GM23338 (cell line): Measurements from ENCODE around the gene RAB11A. TPM values are rescaled to one million over a fixed set of nuclear protein-coding genes. Genes with fewer than 3 reads are reported as not detected.

Experiments used
- ATAC-seq: fragments of 200-7000 bp; cut with Tn5 transposase; 3 replicates; pipeline ENCODE4 v1.9.1; 2020
- DNase-seq: peaks from one replicate; pipeline ENCODE4 v3.0.0-alpha.2; 2015; ENCODE audit warnings: low spot score
- H2AFZ ChIP-seq: fragments of 200-600 bp; sonication (generic); 2 replicates; pipeline ENCODE4 v1.8.0; 2016; ENCODE audit warnings: antibody characterized with exemption, mild to moderate bottlenecking, moderate library complexity
- H3F3A ChIP-seq: fragments of 200-600 bp; sonication (generic); replicated peaks from 2 replicates; pipeline ENCODE4 v1.8.0; 2017; ENCODE audit warnings: antibody characterized with exemption, mixed run types, low read depth
- H3K27ac ChIP-seq: fragments of 200-600 bp; sonication (generic); 2 replicates; pipeline ENCODE4 v1.6.1; 2016; ENCODE audit warnings: low read depth
- H3K27me3 ChIP-seq: fragments of 200-600 bp; sonication (generic); 2 replicates; pipeline ENCODE4 v1.8.0; 2016; ENCODE audit warnings: mild to moderate bottlenecking, mixed run types, moderate library complexity; ENCODE audit not compliant: insufficient read depth
- H3K36me3 ChIP-seq: fragments of 200-600 bp; sonication (generic); 2 replicates; pipeline ENCODE4 v1.8.0; 2016; ENCODE audit warnings: mild to moderate bottlenecking; ENCODE audit not compliant: insufficient read depth
- H3K4me1 ChIP-seq: fragments of 200-600 bp; sonication (generic); 2 replicates; pipeline ENCODE4 v1.8.0; 2016; ENCODE audit warnings: mild to moderate bottlenecking, moderate library complexity; ENCODE audit not compliant: insufficient read depth
- H3K4me2 ChIP-seq: fragments of 200-600 bp; sonication (generic); 2 replicates; pipeline ENCODE4 v1.7.1; 2017; ENCODE audit warnings: mixed run types
- H3K4me3 ChIP-seq: fragments of 200-600 bp; sonication (generic); 2 replicates; pipeline ENCODE4 v1.6.1; 2016; ENCODE audit warnings: mixed run types
- H3K79me2 ChIP-seq: fragments of 200-600 bp; sonication (generic); replicated peaks from 2 replicates; pipeline ENCODE4 v1.8.0; 2017; ENCODE audit warnings: mild to moderate bottlenecking; ENCODE audit not compliant: insufficient read depth
- H3K9me2 ChIP-seq: fragments of 200-600 bp; sonication (generic); 2 replicates; pipeline ENCODE4 v1.8.0; 2017; ENCODE audit not compliant: insufficient read depth
- H4K20me1 ChIP-seq: fragments of 200-600 bp; sonication (generic); replicated peaks from 2 replicates; pipeline ENCODE4 v1.8.0; 2017; ENCODE audit warnings: mild to moderate bottlenecking; ENCODE audit not compliant: insufficient read depth
- H3K27ac Mint-ChIP-seq: 2 replicates; pipeline ENCODE4 v1.8.0; 2020; ENCODE audit warnings: inconsistent platforms, mild to moderate bottlenecking, moderate library complexity, mixed read lengths
- H3K27me3 Mint-ChIP-seq: 3 replicates; pipeline ENCODE4 v1.8.0; 2022; ENCODE audit warnings: low read depth, mild to moderate bottlenecking, moderate library complexity, mixed read lengths, inconsistent platforms; ENCODE audit not compliant: insufficient read depth, poor library complexity
- H3K36me3 Mint-ChIP-seq: 3 replicates; pipeline ENCODE4 v1.8.0; 2021; ENCODE audit warnings: low read depth, mild to moderate bottlenecking, inconsistent platforms, moderate library complexity, mixed read lengths
- H3K4me1 Mint-ChIP-seq: 3 replicates; pipeline ENCODE4 v1.8.0; 2020; ENCODE audit warnings: mild to moderate bottlenecking, inconsistent platforms, mixed read lengths
- H3K4me3 Mint-ChIP-seq: 3 replicates; pipeline ENCODE4 v1.8.0; 2021; ENCODE audit warnings: moderate library complexity, mild to moderate bottlenecking, inconsistent platforms, mixed read lengths
- H3K9me3 Mint-ChIP-seq: 3 replicates; pipeline ENCODE4 v1.8.0; 2020; ENCODE audit warnings: moderate library complexity, mild to moderate bottlenecking, inconsistent platforms, mixed read lengths
- CREB1 ChIP-seq: fragments of 250-450 bp; sonication (Bioruptor Pico); IDR thresholded peaks from 2 replicates; pipeline ENCODE4 v1.5.0; 2020; ENCODE audit warnings: low read depth, mild to moderate bottlenecking, moderate library complexity
- EZH2phosphoT487 ChIP-seq: fragments of 200-600 bp; sonication (generic); IDR thresholded peaks from one replicate; pipeline ENCODE4 v1.8.1; 2018; ENCODE audit warnings: antibody characterized with exemption; ENCODE audit not compliant: unreplicated experiment
- JUNB ChIP-seq: IDR thresholded peaks from one replicate; pipeline ENCODE4 v1.6.1; 2016; ENCODE audit warnings: antibody characterized with exemption; ENCODE audit not compliant: unreplicated experiment
- STAT1 ChIP-seq: IDR thresholded peaks from one replicate; pipeline ENCODE4 v1.6.1; 2016; ENCODE audit warnings: antibody characterized with exemption; ENCODE audit not compliant: unreplicated experiment
- ZNF331 ChIP-seq: fragments of 250-450 bp; sonication (Bioruptor Pico); IDR thresholded peaks from 2 replicates; pipeline ENCODE4 v1.5.0; 2020; ENCODE audit warnings: low read depth, mild to moderate bottlenecking, moderate library complexity
- polyA plus RNA-seq: library from polyadenylated mRNA; unstranded; fragments of >200 nt; fragmentation: Nextera tagmentation; extraction: Ambion mirVana; gene quantifications from 2 replicates; pipeline ENCODE4 v1.2.1, GENCODE V29; 2016
- total RNA-seq: library from RNA; depleted of rRNA; stranded (reverse); fragments of >200 nt; shearing (Covaris generic); gene quantifications from 2 replicates; pipeline ENCODE4 v1.2.3, GENCODE V29; 2014
- TF ChIP-seq, protein P1 (sequence below): fragments of 250-450 bp; sonication (Bioruptor Pico); IDR thresholded peaks from 2 replicates; pipeline ENCODE4 v1.5.0; 2020; ENCODE audit warnings: mild to moderate bottlenecking, moderate library complexity
- TF ChIP-seq, protein P2 (sequence below), 2 experiments: fragments of 200-600 bp in 1 of 2; sonication (generic) in 1 of 2; conservative IDR thresholded peaks; 2 replicates each; pipeline versions ENCODE4 v1.5.1 to v1.6.1; 2016 to 2017; ENCODE audit warnings: antibody characterized with exemption in 2 of 2, low read depth in 2 of 2, mild to moderate bottlenecking in 2 of 2, moderate library complexity in 1 of 2
- TF ChIP-seq, protein P3 (sequence below): IDR thresholded peaks from 2 replicates; pipeline ENCODE4 v1.6.1; 2016; ENCODE audit warnings: antibody characterized with exemption

The RAB11A gene
- total and polyA plus RNA-seq, 2 experiments from 2014 or later = 251 to 369 TPM

DNA sequence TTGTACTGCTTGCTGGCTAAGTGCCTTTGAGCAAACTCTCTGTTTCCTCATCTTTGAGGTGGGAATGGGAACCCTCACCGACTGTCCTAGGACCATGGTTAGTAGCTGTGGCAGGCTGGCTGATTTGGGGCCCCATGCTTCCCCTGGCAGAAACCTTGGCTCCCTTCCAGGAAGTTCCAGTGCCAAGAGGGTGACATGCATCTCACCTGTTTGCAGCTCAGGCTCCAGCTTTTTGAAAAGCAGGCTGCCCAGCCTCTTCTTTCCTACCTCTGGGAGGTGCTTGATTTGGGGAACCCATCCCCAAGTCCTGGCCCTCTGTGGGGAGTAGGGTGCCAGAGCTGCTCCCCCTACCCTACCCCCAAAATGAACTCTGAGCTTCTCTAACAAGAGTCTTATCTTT is 50.8 kb downstream of the RAB11A start:
- Mint-ChIP-seq H3K4me1 (peaks cover 25% of the 10 kb centered on the region), H3K4me3 (no peak overlapping the region), H3K27ac (no peak overlapping the region), H3K9me3 (no peaks in the 10 kb centered on the region), H3K27me3 (peaks cover 4% of the 10 kb centered on the region), H3K36me3 (no peaks in the 10 kb centered on the region)
- no peak for ATAC-seq
- Histone ChIP-seq H3K27ac (no peak overlapping the region), H3K79me2 (no peaks in the 10 kb centered on the region), H4K20me1 (no peaks in the 10 kb centered on the region), H2AFZ (no peak overlapping the region), H3K27me3 (no peaks in the 10 kb centered on the region), H3K4me3 (no peak overlapping the region), H3K9me2 (no peaks in the 10 kb centered on the region), H3K36me3 (no peaks in the 10 kb centered on the region), H3F3A (no peaks in the 10 kb centered on the region), H3K4me1 (no peaks in the 10 kb centered on the region), H3K4me2 (no peak overlapping the region)
- DNase-seq = no peak
- no peak for TF ChIP-seq ZNF331 (CRISPR knock-in tag)
- TF ChIP-seq, protein P1, sequence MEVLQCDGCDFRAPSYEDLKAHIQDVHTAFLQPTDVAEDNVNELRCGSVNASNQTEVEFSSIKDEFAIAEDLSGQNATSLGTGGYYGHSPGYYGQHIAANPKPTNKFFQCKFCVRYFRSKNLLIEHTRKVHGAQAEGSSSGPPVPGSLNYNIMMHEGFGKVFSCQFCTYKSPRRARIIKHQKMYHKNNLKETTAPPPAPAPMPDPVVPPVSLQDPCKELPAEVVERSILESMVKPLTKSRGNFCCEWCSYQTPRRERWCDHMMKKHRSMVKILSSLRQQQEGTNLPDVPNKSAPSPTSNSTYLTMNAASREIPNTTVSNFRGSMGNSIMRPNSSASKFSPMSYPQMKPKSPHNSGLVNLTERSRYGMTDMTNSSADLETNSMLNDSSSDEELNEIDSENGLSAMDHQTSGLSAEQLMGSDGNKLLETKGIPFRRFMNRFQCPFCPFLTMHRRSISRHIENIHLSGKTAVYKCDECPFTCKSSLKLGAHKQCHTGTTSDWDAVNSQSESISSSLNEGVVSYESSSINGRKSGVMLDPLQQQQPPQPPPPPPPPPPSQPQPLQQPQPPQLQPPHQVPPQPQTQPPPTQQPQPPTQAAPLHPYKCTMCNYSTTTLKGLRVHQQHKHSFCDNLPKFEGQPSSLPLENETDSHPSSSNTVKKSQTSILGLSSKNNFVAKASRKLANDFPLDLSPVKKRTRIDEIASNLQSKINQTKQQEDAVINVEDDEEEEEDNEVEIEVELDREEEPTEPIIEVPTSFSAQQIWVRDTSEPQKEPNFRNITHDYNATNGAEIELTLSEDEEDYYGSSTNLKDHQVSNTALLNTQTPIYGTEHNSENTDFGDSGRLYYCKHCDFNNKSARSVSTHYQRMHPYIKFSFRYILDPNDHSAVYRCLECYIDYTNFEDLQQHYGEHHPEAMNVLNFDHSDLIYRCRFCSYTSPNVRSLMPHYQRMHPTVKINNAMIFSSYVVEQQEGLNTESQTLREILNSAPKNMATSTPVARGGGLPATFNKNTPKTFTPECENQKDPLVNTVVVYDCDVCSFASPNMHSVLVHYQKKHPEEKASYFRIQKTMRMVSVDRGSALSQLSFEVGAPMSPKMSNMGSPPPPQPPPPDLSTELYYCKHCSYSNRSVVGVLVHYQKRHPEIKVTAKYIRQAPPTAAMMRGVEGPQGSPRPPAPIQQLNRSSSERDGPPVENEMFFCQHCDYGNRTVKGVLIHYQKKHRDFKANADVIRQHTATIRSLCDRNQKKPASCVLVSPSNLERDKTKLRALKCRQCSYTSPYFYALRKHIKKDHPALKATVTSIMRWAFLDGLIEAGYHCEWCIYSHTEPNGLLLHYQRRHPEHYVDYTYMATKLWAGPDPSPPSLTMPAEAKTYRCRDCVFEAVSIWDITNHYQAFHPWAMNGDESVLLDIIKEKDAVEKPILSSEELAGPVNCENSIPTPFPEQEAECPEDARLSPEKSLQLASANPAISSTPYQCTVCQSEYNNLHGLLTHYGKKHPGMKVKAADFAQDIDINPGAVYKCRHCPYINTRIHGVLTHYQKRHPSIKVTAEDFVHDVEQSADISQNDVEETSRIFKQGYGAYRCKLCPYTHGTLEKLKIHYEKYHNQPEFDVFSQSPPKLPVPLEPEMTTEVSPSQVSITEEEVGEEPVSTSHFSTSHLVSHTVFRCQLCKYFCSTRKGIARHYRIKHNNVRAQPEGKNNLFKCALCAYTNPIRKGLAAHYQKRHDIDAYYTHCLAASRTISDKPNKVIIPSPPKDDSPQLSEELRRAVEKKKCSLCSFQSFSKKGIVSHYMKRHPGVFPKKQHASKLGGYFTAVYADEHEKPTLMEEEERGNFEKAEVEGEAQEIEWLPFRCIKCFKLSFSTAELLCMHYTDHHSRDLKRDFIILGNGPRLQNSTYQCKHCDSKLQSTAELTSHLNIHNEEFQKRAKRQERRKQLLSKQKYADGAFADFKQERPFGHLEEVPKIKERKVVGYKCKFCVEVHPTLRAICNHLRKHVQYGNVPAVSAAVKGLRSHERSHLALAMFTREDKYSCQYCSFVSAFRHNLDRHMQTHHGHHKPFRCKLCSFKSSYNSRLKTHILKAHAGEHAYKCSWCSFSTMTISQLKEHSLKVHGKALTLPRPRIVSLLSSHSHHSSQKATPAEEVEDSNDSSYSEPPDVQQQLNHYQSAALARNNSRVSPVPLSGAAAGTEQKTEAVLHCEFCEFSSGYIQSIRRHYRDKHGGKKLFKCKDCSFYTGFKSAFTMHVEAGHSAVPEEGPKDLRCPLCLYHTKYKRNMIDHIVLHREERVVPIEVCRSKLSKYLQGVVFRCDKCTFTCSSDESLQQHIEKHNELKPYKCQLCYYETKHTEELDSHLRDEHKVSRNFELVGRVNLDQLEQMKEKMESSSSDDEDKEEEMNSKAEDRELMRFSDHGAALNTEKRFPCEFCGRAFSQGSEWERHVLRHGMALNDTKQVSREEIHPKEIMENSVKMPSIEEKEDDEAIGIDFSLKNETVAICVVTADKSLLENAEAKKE (CRISPR knock-in tag) = no peak
- TF ChIP-seq, protein P2, sequence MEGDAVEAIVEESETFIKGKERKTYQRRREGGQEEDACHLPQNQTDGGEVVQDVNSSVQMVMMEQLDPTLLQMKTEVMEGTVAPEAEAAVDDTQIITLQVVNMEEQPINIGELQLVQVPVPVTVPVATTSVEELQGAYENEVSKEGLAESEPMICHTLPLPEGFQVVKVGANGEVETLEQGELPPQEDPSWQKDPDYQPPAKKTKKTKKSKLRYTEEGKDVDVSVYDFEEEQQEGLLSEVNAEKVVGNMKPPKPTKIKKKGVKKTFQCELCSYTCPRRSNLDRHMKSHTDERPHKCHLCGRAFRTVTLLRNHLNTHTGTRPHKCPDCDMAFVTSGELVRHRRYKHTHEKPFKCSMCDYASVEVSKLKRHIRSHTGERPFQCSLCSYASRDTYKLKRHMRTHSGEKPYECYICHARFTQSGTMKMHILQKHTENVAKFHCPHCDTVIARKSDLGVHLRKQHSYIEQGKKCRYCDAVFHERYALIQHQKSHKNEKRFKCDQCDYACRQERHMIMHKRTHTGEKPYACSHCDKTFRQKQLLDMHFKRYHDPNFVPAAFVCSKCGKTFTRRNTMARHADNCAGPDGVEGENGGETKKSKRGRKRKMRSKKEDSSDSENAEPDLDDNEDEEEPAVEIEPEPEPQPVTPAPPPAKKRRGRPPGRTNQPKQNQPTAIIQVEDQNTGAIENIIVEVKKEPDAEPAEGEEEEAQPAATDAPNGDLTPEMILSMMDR (conservative IDR thresholded peaks at IDR 0.05; ENCODE audit: low read depth in 2 of 2) = no peak
- TF ChIP-seq EZH2phosphoT487 = no peak
- TF ChIP-seq STAT1 = no peak
- no peak for TF ChIP-seq CREB1 (CRISPR knock-in tag)
- no peak for TF ChIP-seq JUNB
- TF ChIP-seq, protein P3, sequence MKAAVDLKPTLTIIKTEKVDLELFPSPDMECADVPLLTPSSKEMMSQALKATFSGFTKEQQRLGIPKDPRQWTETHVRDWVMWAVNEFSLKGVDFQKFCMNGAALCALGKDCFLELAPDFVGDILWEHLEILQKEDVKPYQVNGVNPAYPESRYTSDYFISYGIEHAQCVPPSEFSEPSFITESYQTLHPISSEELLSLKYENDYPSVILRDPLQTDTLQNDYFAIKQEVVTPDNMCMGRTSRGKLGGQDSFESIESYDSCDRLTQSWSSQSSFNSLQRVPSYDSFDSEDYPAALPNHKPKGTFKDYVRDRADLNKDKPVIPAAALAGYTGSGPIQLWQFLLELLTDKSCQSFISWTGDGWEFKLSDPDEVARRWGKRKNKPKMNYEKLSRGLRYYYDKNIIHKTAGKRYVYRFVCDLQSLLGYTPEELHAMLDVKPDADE = no peak
